DMS153 (cell line): ENCODE data around the gene TTC22.

Experiments
- DNase-seq: peaks from one replicate; lab custom pipeline; 2025; lab: John Stamatoyannopoulos, UW

Gene TTC22

DNA sequence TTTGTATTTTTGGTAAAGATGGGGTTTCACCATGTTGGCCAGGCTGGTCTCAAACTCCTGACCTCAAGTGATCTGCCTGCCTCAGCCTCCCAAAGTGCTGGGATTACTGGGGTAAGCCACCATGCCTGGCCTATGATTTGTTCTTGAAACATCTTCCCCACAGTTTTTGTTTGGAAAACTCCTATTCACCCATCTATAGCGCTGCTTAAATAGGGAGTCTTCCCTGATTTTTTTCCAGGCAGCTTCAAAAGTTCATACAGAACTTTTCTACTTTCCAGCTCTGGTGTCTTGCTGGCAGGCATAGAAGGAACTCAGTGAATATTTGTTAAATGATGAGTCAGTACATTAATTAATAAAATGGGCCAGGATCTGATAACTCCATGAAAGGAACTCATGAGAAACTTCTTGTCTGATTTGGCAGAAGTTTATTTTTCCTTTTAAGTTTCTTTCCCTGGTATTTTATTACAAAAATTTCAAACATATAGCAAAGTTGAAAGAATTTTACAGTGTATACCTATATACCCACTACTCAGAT, 33.0 kb upstream of the TTC22 start:
- no peak for DNase-seq

DNA sequence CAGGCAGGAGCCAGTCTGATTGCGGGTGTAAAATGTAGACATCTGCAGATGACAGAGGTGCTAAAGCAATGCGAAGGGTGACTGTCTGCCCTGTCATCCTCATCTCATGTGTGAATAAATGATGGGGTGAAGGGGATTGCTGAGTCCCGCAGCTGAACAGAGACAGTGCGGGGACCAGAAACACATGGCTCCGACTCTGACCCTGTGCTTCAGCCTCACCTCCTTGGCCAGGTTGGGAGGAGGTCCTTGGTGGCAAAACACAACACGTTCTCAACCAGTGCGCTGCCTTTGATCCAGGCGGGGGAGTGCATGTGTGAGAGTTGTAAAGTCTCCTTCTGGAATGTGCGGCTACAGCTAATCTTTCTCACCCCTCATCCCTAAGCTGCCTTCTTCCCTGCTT, 32.0 kb upstream of the TTC22 start:
- no peak for DNase-seq

DNA sequence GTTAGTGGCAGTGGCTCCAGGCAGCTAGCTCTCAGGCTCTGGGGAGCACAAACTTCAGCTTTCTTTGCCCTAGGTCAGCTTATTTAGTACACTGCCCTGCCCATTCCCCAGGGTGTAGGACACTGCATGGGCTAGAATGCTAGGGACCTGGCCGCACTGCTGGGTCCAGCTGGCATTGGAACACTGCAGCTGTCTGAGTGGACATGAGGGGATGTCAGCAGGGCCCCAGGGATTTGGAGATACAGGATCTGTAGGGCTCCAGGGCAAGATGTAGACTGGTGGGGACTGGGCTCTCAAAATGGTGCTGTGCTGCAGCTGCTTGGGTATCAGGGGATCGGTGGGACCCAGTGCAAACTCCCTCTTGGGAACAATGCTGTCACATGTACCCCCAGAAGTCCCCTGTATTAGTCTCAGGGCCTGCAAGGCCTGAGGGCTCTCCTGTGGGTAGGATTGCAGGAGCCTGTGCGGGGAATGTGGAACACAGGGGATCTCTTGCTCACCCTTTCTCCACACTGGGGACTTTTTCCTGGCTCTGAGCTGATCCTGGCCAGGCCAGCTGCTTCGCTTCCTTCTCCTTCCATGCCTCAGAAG, 25.2 kb upstream of the TTC22 start:
- DNase-seq, result no peak

DNA sequence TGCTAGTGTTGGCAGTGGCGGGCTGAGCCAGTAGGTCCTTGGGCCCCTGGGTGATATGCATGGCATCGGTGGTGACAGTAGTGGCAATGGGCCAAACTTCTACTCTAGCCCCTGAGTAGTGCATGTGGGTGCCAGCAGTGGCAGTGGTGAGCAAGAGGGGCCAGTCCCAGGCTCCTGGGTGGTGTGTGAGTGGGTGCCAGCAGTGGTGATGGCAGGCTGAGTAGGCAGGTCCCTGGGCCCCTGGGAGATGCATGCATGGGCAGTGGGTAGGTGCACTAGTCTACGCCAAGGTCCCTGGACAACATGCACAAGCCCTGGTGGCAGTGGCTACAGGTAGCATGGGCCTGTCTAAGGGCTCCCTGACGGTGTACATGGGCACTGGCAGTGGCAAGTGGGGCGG, 24.6 kb upstream of the TTC22 start:
- no peak for DNase-seq

DNA sequence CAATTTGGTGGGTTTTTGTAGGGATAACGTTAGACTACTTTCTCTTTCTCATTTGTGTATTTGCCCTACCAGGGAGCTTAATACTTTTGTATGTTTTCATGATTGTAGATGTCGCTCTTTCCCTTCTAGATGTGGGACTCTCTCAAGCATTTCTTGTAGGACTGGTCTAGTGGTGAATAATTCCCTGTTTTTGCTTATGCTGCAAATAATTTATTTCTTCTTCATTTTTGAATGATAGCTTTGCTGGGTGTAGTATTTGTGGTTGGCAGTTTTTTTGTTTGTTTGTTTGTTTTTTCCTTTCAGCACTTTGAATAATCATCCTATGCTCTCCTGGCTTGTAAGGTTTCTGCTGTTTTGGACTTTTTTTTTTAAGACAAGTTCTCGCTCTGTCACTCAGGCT, 22.5 kb upstream of the TTC22 start:
- DNase-seq, result no peak

DNA sequence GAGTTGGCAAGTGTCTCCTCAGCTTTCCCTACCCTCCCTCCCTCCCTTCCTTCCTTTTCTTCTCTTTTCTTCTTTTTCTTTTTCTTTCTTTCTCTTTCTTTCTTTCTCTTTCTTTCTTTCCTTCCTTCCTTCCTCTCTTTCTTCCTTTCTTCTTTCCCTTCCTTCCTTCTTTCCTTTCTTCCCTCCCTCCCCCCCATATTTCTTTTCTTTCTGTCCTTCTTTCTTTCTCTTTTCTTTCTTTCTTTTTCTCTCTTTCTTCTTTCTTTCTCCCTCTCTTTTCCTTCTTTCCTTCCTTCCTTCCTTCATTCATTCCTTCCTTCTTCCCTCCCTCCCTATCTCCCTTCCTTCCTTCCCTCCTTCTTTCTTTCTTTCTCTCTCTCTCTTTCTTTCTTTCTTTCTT, 18.6 kb upstream of the TTC22 start:
- no peak for DNase-seq

DNA sequence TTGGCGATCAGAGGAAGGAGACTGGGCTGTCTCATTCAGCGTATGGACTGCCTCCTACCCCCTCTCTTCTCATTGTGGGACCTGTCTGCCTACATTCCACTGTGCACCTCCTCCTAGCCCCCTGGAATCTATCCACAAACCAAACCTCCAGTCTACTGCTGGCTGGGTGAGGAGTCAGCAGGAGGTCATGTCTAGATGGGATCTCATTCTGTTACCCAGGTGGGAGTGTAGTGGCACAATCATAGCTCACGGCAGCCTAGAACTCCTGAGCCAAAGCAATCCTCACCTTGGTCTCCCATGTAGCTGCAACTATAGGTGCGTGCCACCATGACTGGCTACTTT, 18.0 kb upstream of the TTC22 start:
- DNase-seq, result no peak

DNA sequence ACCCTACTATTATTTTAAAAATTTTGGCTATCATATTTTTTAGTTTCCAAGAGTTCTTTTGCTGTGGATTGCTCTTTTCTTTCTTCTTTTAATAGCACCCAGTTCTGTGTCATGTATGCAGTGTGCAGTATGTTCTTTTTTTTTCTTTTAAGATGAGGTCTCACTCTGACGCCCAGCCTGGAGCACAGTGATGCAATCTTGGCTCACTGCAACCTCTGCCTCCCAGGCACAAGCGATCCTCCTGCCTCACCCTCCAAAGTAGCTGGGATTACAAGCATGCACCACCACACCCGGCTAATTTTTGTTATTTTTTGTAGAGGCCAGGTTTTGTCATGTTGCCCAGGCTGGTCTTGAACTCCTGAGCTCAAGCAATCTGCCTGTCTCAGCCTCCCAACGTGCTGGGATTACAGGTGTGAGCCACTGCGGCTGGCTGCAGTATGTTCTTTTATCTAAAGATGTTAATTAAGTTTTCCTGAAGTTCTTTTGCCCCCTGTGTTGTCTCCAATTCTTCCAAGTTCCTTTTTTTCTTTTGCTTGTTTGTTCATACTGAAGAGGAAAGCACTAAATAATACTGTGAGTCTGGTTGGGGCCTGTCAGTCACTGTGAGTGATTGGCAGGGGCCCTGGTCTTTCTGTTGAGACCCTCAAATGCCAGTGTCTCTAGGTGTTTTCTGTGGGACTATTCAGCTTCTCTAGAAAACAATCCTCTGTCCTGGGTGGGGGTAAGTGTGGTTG, 17.5 kb upstream of the TTC22 start:
- DNase-seq, result no peak

DNA sequence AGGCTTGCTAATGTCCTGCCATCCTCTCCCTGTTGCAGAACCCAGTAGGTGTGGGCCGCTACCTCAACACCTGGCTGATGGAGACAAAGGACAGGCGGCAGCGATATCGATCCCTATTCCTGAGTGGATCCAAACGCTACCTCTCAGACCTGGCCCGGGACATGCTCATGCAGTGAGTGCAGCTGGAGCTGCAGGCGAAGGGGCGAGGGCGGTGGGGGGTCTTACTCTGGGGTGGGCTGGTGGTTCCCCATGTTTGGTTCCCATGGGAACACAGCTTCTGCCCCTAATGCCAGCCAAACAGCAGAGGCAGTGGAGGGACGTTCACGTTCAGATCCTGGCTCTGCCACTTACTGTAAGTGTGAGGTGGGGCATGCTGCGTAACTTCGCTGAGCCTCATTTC, 15.8 kb upstream of the TTC22 start:
- DNase-seq, result no peak

DNA sequence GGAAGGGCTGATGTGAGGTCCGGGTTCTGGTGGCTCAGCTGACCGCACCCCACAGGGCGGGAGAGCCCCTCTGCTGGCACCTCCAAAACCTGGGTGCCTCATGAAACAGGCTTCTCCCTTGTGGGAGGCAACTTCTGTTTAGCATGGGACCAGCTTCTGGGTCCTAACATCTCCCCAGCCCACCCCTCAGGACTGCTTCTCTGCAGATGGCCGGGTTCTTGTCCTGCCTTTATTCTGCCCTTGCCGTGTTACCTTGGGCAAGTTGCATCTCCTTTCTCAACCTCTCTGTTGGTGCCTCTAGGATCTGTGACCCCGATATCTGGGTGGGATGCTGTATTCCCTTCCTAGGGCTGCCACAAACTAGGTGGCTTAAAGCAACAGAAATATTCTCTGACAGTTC, 15.0 kb upstream of the TTC22 start:
- no peak for DNase-seq

DNA sequence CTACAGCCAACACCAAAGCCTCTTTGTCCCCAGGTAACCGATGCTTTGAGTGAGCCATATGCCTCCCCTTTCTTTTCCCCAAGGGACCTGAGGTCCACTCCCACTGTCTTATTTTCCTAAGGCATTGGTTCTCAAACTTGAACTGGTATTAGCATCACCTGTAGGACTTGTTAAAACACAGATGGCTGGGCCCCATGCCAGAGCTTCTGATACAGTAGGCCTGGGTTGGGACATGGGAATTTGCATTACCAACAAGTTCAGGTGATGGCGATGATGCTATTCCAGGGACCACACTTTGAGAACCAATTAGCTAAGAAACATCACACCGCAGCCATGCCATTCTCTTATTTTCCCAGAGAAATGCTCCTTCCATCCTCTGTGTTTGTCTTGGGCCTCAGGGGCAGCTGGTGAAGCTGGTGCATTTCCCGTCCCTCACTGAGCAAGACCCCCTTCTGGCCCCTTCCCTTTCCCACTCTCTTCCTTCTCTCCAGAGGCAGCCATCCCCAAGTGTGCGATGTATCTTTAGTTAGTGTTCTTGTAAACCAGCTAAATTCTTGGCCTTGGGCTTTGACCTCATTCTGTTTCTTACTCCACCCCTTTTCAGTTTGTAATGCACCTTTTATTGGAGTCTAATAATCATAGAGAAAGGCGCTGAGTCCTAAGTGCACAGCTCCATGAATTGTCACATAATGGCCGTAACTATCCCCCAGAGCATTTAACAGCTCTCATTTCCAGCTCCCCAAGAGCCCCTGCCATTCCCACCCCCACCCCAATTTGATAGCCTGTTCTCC, 14.2 kb upstream of the TTC22 start:
- no peak for DNase-seq

DNA sequence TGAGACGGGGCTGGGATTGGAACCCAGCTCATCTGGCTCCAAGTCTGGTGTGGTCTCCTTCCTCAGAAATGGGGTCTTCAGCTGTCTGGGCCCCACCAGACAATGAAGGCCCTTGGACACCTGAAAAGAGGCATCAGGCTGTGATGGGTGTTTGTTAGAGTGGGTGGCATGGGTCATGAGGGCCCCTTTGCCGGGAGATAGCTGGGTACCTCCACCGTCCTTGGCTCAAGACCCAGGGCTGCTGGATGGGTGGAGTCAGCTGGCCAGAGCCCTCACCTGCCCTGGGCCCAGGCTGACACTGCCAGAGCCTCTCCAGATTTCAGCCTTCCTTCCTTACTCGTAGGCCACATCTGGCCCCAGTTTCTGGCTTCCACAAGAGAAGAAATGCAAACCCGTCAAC, 13.4 kb upstream of the TTC22 start:
- DNase-seq, result no peak

DNA sequence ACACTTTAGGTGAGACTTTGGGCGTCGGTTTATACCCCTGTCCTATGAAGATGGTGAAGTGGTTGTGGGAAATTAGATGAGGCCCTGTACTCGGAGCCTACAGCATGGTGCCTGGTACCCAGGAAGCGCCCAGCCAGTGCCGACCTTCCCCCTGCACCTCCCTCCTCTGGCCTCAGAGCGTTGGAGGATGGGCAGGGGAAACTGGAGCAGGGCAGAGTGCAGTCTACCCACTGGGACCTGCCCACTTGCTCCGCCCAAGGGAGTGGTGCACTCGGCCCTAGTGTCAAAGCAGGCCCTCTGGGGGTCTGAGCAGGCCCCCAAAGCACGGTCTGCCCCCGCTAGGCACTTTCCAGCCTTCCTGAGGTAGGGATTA, 13.0 kb upstream of the TTC22 start:
- no peak for DNase-seq

DNA sequence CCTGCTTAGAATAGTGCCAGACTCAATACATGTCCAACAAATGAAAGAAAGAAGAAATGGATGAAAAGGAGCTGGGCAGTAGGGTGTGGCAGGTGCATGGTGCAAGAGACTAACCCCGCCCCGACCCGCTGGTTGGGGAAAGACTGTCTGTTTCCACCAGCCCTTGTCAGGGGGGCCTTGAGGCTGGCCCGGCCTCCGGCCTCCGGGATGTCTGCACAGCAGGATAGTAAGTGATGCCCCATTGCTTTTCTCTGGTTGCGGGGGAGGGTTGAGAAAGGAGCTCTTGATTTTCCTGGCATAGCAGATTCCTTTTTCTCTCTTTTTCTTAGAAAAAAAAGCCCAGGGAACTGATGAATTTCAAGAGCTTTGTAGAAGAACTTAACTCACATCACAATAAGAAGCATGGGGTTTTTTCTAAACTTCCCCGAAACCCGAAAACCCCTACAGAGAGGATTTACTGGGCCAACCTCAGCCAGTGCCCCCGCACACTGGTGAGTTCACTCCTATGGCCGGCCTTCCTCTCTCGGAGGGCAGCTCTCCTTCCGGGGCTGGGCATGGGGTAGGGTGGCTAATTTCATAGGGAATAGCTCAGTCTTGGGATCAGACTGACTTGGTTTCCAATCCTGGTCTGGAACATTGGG, 12.5 kb upstream of the TTC22 start:
- DNase-seq, result no peak

DNA sequence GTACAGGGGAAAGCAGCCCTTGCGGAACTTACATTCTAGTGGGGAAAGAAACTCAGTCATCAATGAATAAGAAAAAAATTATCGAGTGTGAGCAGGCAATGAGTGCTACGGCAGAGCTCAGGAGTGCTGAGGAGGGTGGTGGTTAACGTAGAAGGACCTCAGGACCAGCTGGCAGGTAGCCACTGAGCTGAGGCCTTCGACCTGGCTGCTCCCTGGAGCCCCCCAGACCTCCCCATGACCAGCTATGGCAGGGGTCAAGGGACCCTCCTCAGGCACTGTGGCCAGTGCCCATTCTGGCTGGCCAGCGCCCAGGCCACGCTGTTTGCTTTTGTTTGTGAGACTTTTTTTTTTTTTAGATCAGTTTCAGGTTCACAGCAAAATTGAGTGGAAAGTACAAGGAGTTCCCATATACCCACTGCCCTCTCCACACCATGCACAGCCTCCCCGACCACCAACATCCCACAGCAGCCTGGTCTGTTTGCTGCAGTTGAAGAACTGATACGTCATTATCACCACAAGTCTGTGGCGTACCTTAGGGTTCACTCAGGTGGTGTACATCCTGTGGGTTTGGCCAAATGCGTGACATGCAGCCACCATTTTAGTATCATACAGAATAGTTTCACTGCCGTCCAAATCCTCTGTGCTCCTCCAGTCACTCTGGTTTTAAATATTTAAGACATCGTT, 11.8 kb upstream of the TTC22 start:
- DNase-seq, result no peak

DNA sequence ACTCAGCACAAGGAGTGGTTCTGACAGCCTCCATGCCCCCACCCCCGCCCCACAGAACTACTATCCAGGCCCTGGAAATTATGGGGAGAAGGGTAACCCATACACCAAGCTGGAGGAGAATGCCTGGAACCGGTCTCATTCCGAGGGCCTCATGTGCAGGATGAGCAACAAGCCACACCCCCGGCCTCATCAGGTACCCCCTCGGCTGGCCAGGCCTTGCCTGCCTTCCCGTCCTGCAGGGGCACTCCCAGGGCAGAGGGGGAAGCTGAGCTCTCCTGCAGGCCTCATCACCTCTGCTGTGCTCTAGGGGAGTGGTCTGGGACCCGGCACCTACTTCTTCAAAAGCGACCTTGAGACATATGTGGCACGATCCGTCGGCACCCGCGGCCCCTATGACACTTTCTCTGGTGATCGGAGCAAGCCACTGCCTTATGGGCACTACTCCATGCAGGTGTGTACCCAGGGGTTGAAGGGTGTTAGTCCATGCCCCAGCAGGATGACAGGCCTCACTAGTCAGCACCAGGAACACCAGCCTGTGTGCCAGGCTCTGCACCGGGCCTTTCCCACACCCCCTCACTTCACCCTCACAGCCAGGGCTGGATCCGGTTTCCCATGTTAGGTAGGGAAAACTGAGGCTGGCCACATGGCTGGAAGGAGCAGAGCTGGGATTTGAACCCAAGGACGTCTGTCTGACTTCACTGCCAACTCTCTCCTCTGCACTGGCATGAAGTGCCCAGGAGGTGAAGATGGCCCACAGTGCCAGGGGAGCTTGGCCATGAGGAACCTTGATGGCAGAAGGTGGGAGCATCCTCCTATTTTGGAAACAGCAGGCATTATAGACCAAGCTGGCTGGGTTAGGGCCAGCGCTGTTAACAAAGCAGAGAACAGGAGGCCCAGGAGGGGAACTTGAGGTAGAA, 10.9 kb upstream of the TTC22 start:
- no peak for DNase-seq

DNA sequence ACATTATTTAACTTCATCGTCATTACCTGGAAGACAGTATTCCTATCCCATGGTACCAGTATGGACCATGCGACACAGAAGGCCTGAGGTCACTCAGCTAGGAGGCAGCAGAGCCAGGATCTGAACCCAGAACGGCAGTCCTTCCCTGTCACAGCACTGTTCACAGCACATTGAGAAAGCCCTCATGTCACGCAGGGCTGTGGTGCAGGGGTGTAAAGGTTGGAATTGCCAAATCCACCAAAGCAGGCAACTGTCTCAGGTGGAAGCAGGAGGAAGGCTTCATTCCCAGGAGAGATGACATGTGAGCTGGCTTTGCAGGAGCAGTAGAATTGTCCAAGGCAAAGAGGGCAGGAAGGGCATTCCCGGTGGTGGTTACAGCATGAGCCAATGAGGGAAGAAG, 9.9 kb upstream of the TTC22 start:
- no peak for DNase-seq

DNA sequence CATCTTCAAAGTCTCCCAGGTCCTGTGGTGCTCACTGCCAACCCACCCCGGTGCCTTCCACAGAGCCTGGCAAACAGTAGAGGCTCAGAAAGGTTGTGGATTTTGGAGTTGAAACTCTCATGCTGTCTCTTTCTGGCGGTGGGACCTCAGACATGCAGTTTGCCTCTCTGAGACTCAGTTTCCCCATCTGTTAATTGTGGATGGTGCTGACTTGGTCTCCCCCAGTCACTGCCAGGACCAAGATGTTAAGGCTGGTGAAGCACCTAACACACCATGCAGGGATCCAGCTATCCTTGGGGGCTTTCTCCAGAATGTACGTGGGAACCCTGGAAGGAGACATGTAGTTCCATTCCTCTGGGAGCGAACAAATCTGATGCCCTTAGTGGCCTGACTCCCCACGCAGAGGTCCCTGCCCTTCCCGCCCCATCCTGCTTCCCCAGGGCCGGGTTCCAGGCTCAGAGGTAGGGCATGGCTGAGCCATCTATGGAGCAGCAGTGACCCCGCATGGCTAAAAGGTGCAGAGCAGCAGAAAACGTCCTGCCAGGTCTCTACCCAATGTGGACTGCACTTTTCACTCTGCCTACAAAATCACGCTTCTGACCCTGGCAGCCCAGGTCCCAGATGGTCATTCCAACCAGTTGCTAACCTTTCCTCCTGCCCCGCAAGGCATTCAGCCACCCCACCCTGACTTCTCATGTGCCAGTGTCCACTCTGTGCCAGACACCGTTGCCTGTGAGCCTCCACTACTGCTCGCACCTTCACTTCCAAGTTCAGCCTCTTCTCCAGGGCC, 9.2 kb upstream of the TTC22 start:
- DNase-seq, result peak; percentile 55

DNA sequence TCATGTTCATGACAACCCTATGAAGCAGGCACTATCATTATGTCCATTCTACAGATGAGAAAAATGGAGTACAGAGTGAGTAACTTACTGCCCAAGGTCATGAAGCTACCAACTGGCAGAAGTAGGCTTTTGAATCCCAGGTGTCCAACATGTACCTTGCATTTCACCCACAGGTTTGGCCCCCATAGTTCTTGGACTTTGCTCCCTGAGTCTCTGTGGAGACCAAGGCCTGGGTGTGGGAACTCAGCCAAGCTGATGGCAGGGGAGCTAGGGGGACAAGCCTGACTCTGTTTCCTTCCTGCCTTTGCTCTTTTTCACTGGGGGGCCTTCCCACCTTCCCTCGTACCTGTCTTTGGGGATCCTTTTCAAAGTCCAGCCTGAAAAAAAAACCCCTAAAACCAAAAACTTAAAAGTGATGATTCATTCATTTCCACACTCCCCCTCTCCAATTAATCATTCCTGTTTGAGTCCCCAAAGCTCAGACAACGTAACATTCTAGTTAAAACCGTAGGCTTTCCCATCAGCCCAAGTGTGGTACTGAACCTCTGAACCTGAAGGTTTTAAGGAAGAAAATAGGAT, 8.5 kb upstream of the TTC22 start:
- DNase-seq, result no peak
